ENCODE results near the gene DCTD.

Gene DCTD

GRCh38 chr4:182859730-182860129 lies 57.5 kb downstream of the DCTD start:
- TF ChIP-seq POLR2AphosphoS5 (IDR thresholded peaks at IDR 0.05; ENCODE audit: borderline replicate concordance, low read depth, low read length) (no peak), EZH2 (IDR thresholded peaks at IDR 0.05) (no peak), FOXP2 (optimal IDR thresholded peaks at IDR 0.05; ENCODE audit: control extremely low read depth, extremely low read length, insufficient read depth) (no peak)
- no peak overlapping the region for H3K27ac ChIP-seq
- H3K36me3 ChIP-seq (ENCODE audit: insufficient read depth, low read length) = no peaks in the 10 kb centered on the region
- H3K9ac ChIP-seq (ENCODE audit: insufficient read length) = no peak overlapping the region
- H3K9me3 ChIP-seq (ENCODE audit: low read depth, low read length) = no peaks in the 10 kb centered on the region
- DNase-seq (ENCODE audit: low read depth, low spot score) = no peak
- no peak overlapping the region for H3K4me3 ChIP-seq

GRCh38 chr4:182858711-182859110 lies 58.5 kb downstream of the DCTD start:
- no peak for TF ChIP-seq POLR2AphosphoS5 (IDR thresholded peaks at IDR 0.05; ENCODE audit: borderline replicate concordance, low read depth, low read length)
- TF ChIP-seq FOXP2 (optimal IDR thresholded peaks at IDR 0.05; ENCODE audit: control extremely low read depth, extremely low read length, insufficient read depth) = no peak
- no peak for TF ChIP-seq EZH2 (IDR thresholded peaks at IDR 0.05)
- DNase-seq (ENCODE audit: low read depth, low spot score) = no peak
- Histone ChIP-seq H3K9ac (ENCODE audit: insufficient read length) (no peak overlapping the region), H3K9me3 (ENCODE audit: low read depth, low read length) (no peaks in the 10 kb centered on the region), H3K36me3 (ENCODE audit: insufficient read depth, low read length) (no peaks in the 10 kb centered on the region), H3K27ac (no peak overlapping the region), H3K4me3 (no peak overlapping the region)

- H3K4me3 ChIP-seq = no peak overlapping the region
- TF ChIP-seq EZH2 (IDR thresholded peaks at IDR 0.05) (no peak), FOXP2 (optimal IDR thresholded peaks at IDR 0.05; ENCODE audit: control extremely low read depth, extremely low read length, insufficient read depth) (no peak), POLR2AphosphoS5 (IDR thresholded peaks at IDR 0.05; ENCODE audit: borderline replicate concordance, low read depth, low read length) (no peak)
- no peaks in the 10 kb centered on the region for H3K9me3 ChIP-seq (ENCODE audit: low read depth, low read length)
- no peak overlapping the region for H3K9ac ChIP-seq (ENCODE audit: insufficient read length)
- H3K36me3 ChIP-seq (ENCODE audit: insufficient read depth, low read length) = no peaks in the 10 kb centered on the region
- DNase-seq (ENCODE audit: low read depth, low spot score) = no peak
- H3K27ac ChIP-seq = no peak overlapping the region
These were observed 60.3 kb downstream of the DCTD start for GRCh38 chr4:182856862-182857261.

GRCh38 chr4:182855877-182856276 lies 61.3 kb downstream of the DCTD start:
- H3K4me3 ChIP-seq = no peak overlapping the region
- no peak for DNase-seq (ENCODE audit: low read depth, low spot score)
- no peak overlapping the region for H3K27ac ChIP-seq
- no peak for TF ChIP-seq EZH2 (IDR thresholded peaks at IDR 0.05)
- TF ChIP-seq POLR2AphosphoS5 (IDR thresholded peaks at IDR 0.05; ENCODE audit: borderline replicate concordance, low read depth, low read length) = no peak
- no peak for TF ChIP-seq FOXP2 (optimal IDR thresholded peaks at IDR 0.05; ENCODE audit: control extremely low read depth, extremely low read length, insufficient read depth)
- no peak overlapping the region for H3K9ac ChIP-seq (ENCODE audit: insufficient read length)
- H3K9me3 ChIP-seq (ENCODE audit: low read depth, low read length) = no peaks in the 10 kb centered on the region
- no peaks in the 10 kb centered on the region for H3K36me3 ChIP-seq (ENCODE audit: insufficient read depth, low read length)

GRCh38 chr4:182855312-182855711 lies 61.9 kb downstream of the DCTD start:
- Histone ChIP-seq H3K9ac (ENCODE audit: insufficient read length) (no peak overlapping the region), H3K9me3 (ENCODE audit: low read depth, low read length) (no peaks in the 10 kb centered on the region), H3K27ac (no peak overlapping the region), H3K36me3 (ENCODE audit: insufficient read depth, low read length) (no peaks in the 10 kb centered on the region), H3K4me3 (no peak overlapping the region)
- TF ChIP-seq EZH2 (IDR thresholded peaks at IDR 0.05) (no peak), POLR2AphosphoS5 (IDR thresholded peaks at IDR 0.05; ENCODE audit: borderline replicate concordance, low read depth, low read length) (no peak), FOXP2 (optimal IDR thresholded peaks at IDR 0.05; ENCODE audit: control extremely low read depth, extremely low read length, insufficient read depth) (no peak)
- DNase-seq (ENCODE audit: low read depth, low spot score) = no peak

GRCh38 chr4:182854466-182854865 lies 62.7 kb downstream of the DCTD start:
- no peaks in the 10 kb centered on the region for H3K36me3 ChIP-seq (ENCODE audit: insufficient read depth, low read length)
- H3K9me3 ChIP-seq (ENCODE audit: low read depth, low read length) = no peaks in the 10 kb centered on the region
- H3K27ac ChIP-seq = no peak overlapping the region
- DNase-seq (ENCODE audit: low read depth, low spot score) = no peak
- TF ChIP-seq POLR2AphosphoS5 (IDR thresholded peaks at IDR 0.05; ENCODE audit: borderline replicate concordance, low read depth, low read length) = no peak
- no peak for TF ChIP-seq EZH2 (IDR thresholded peaks at IDR 0.05)
- TF ChIP-seq FOXP2 (optimal IDR thresholded peaks at IDR 0.05; ENCODE audit: control extremely low read depth, extremely low read length, insufficient read depth) = no peak
- H3K4me3 ChIP-seq = no peak overlapping the region
- no peak overlapping the region for H3K9ac ChIP-seq (ENCODE audit: insufficient read length)

GRCh38 chr4:182853731-182854330 lies 63.4 kb downstream of the DCTD start:
- Histone ChIP-seq H3K36me3 (ENCODE audit: insufficient read depth, low read length) (no peaks in the 10 kb centered on the region), H3K4me3 (no peak overlapping the region), H3K9ac (ENCODE audit: insufficient read length) (no peak overlapping the region), H3K9me3 (ENCODE audit: low read depth, low read length) (no peaks in the 10 kb centered on the region), H3K27ac (no peak overlapping the region)
- TF ChIP-seq POLR2AphosphoS5 (IDR thresholded peaks at IDR 0.05; ENCODE audit: borderline replicate concordance, low read depth, low read length) (no peak), FOXP2 (optimal IDR thresholded peaks at IDR 0.05; ENCODE audit: control extremely low read depth, extremely low read length, insufficient read depth) (no peak), EZH2 (IDR thresholded peaks at IDR 0.05) (no peak)
- DNase-seq (ENCODE audit: low read depth, low spot score) = no peak

- Histone ChIP-seq H3K4me3 (no peak overlapping the region), H3K27ac (no peak overlapping the region), H3K9me3 (ENCODE audit: low read depth, low read length) (no peaks in the 10 kb centered on the region), H3K36me3 (ENCODE audit: insufficient read depth, low read length) (no peaks in the 10 kb centered on the region), H3K9ac (ENCODE audit: insufficient read length) (no peak overlapping the region)
- no peak for DNase-seq (ENCODE audit: low read depth, low spot score)
- TF ChIP-seq EZH2 (IDR thresholded peaks at IDR 0.05) = no peak
- no peak for TF ChIP-seq FOXP2 (optimal IDR thresholded peaks at IDR 0.05; ENCODE audit: control extremely low read depth, extremely low read length, insufficient read depth)
- no peak for TF ChIP-seq POLR2AphosphoS5 (IDR thresholded peaks at IDR 0.05; ENCODE audit: borderline replicate concordance, low read depth, low read length)
These were observed 68.5 kb downstream of the DCTD start for GRCh38 chr4:182848685-182849084.

Measured in SK-N-MC (cell line).